ENCODE results near the gene CD44. TPM values are rescaled to one million over a fixed set of nuclear protein-coding genes. Genes with fewer than 3 reads are reported as not detected.

CD44 gene
- total and polyA plus RNA-seq, 2 donors (not counting 1 experiment from before 2014, with no cell fraction given): 660 to 980 TPM

DNA sequence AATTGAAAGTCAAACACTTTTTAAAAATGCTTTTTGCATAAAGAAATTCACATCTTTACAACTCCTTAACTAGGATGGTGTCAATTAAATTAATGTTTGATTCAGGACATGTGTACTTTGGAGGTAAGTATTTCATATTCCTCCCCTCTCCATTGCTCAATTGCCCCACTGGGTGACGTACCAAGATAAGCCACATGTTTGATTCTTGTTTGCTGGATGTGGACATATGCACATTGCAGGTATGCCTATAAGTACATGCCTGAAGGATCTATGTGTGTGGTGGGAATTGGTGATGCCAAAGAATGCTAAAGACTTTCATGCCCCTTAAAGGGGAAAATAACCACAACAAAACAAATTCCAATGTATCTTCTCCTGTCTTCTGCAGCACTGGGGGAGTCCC lies 5.8 kb downstream of the CD44 start:
- H2AFZ ChIP-seq (ENCODE audit: low read length): no peak overlapping the region
- peak overlapping the region; percentile 91 for H3K27ac ChIP-seq (ENCODE audit: insufficient read depth, low read length)
- peak; percentile 58 to 72 for DNase-seq (ENCODE audit: low read depth in 2 of 2)
- H3K79me2 ChIP-seq (ENCODE audit: control insufficient read depth, insufficient read depth, low read length): peaks cover 98% of the 10 kb centered on the region
- H3K36me3 ChIP-seq (ENCODE audit: control insufficient read depth, insufficient read depth, low read length): peaks cover 18% of the 10 kb centered on the region
- no peak overlapping the region for H3K9ac ChIP-seq (ENCODE audit: insufficient read depth, low read length)
- peak overlapping the region; percentile 53 for H3K4me2 ChIP-seq (ENCODE audit: extremely low read depth, insufficient read depth, low read length)
- H3K4me3 ChIP-seq (replicated peaks in 1 of 4; ENCODE audit: control extremely low read depth in 1 of 4, insufficient read depth in 1 of 4, low read depth in 3 of 4, low read length in 4 of 4): peak overlapping the region; percentile 9 to 99 (median 24)
- no peaks in the 10 kb centered on the region for H3K9me3 ChIP-seq (ENCODE audit: control insufficient read depth, insufficient read depth, low read depth, low read length)
- H3K4me1 ChIP-seq (ENCODE audit: control insufficient read depth, extremely low read depth, insufficient read depth, low read length): peaks cover 36% of the 10 kb centered on the region
- H3K27me3 ChIP-seq (ENCODE audit: control insufficient read depth, insufficient read depth, low read length): no peaks in the 10 kb centered on the region
- H4K20me1 ChIP-seq (ENCODE audit: control insufficient read depth, extremely low read depth, insufficient read depth, low read length): no peaks in the 10 kb centered on the region
- TF ChIP-seq, protein P1, sequence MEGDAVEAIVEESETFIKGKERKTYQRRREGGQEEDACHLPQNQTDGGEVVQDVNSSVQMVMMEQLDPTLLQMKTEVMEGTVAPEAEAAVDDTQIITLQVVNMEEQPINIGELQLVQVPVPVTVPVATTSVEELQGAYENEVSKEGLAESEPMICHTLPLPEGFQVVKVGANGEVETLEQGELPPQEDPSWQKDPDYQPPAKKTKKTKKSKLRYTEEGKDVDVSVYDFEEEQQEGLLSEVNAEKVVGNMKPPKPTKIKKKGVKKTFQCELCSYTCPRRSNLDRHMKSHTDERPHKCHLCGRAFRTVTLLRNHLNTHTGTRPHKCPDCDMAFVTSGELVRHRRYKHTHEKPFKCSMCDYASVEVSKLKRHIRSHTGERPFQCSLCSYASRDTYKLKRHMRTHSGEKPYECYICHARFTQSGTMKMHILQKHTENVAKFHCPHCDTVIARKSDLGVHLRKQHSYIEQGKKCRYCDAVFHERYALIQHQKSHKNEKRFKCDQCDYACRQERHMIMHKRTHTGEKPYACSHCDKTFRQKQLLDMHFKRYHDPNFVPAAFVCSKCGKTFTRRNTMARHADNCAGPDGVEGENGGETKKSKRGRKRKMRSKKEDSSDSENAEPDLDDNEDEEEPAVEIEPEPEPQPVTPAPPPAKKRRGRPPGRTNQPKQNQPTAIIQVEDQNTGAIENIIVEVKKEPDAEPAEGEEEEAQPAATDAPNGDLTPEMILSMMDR (conservative IDR thresholded peaks at IDR 0.05 in 1 of 2, IDR thresholded peaks at IDR 0.05 in 1 of 2; ENCODE audit: low read depth in 1 of 2, low read length in 2 of 2): no peak
- TF ChIP-seq EZH2 (IDR thresholded peaks at IDR 0.05; ENCODE audit: low read length, missing control alignments): no peak

DNA sequence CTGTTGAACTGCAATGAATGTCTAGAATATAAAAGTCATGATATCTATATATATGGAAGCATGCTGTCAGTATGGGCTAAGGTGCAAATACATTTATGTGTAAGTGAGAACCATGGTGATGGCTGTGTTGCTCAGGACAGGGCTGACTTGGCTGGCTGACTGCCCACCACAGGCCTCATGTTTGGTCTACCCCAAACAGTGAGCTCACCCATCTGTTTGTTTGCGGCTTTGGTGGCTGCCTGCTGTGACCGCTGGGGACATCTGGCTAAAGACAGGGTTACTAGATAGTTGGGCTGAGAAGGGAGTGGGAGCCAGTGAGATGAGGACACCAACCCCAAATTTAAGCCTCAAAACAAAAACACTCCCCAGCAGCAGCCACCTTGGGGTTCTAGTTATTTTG lies 6.3 kb downstream of the CD44 start:
- peaks cover 19% of the 10 kb centered on the region for H3K36me3 ChIP-seq (ENCODE audit: control insufficient read depth, insufficient read depth, low read length)
- peaks cover 36% of the 10 kb centered on the region for H3K4me1 ChIP-seq (ENCODE audit: control insufficient read depth, extremely low read depth, insufficient read depth, low read length)
- H3K79me2 ChIP-seq (ENCODE audit: control insufficient read depth, insufficient read depth, low read length): peaks cover 98% of the 10 kb centered on the region
- TF ChIP-seq, protein P1 (conservative IDR thresholded peaks at IDR 0.05 in 1 of 2, IDR thresholded peaks at IDR 0.05 in 1 of 2; ENCODE audit: low read depth in 1 of 2, low read length in 2 of 2): no peak
- TF ChIP-seq EZH2 (IDR thresholded peaks at IDR 0.05; ENCODE audit: low read length, missing control alignments): no peak
- peak overlapping the region in 3 of 4 experiments; percentile 0 to 99 (median 18) for H3K4me3 ChIP-seq (replicated peaks in 1 of 4; ENCODE audit: control extremely low read depth in 1 of 4, insufficient read depth in 1 of 4, low read depth in 3 of 4, low read length in 4 of 4)
- H4K20me1 ChIP-seq (ENCODE audit: control insufficient read depth, extremely low read depth, insufficient read depth, low read length): no peaks in the 10 kb centered on the region
- H3K27me3 ChIP-seq (ENCODE audit: control insufficient read depth, insufficient read depth, low read length): no peaks in the 10 kb centered on the region
- DNase-seq (ENCODE audit: low read depth in 2 of 2): peak in 1 of 2 donors; percentile 73
- H2AFZ ChIP-seq (ENCODE audit: low read length): no peak overlapping the region
- H3K4me2 ChIP-seq (ENCODE audit: extremely low read depth, insufficient read depth, low read length): peak overlapping the region; percentile 53
- H3K27ac ChIP-seq (ENCODE audit: insufficient read depth, low read length): peak overlapping the region; percentile 91
- no peaks in the 10 kb centered on the region for H3K9me3 ChIP-seq (ENCODE audit: control insufficient read depth, insufficient read depth, low read depth, low read length)
- H3K9ac ChIP-seq (ENCODE audit: insufficient read depth, low read length): no peak overlapping the region

DNA sequence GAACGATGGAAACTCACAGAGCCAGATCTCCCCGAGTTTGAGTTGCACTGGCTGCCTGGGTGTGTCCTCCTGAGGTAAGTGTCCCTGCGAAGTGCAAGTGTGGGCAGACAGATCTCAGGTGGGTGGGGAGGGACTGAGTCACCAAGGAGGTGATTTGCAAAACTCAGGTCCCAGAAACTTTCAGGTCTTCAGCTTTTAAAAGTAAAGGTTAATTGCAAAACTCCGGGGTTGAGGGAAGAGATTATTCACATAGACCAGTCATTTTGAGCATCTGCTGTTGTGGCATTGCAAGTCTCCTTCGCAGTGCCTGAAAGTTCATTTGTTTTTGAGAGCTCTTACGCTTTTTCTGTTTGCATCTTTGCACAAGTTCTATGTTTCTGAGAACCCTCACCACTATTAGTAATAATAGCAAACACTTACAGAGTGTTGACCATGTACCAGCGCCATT lies 7.1 kb downstream of the CD44 start:
- Histone ChIP-seq H3K9me3 (ENCODE audit: control insufficient read depth, insufficient read depth, low read depth, low read length) (no peaks in the 10 kb centered on the region), H3K9ac (ENCODE audit: insufficient read depth, low read length) (no peak overlapping the region), H3K79me2 (ENCODE audit: control insufficient read depth, insufficient read depth, low read length) (peaks cover 98% of the 10 kb centered on the region), H3K4me1 (ENCODE audit: control insufficient read depth, extremely low read depth, insufficient read depth, low read length) (peaks cover 36% of the 10 kb centered on the region), H3K4me2 (ENCODE audit: extremely low read depth, insufficient read depth, low read length) (no peak overlapping the region), H3K4me3 (replicated peaks in 1 of 4; ENCODE audit: control extremely low read depth in 1 of 4, insufficient read depth in 1 of 4, low read depth in 3 of 4, low read length in 4 of 4) (peak overlapping the region in 1 of 4 experiments; percentile 99), H3K27ac (ENCODE audit: insufficient read depth, low read length) (no peak overlapping the region), H3K36me3 (ENCODE audit: control insufficient read depth, insufficient read depth, low read length) (peaks cover 17% of the 10 kb centered on the region), H2AFZ (ENCODE audit: low read length) (no peak overlapping the region), H4K20me1 (ENCODE audit: control insufficient read depth, extremely low read depth, insufficient read depth, low read length) (no peaks in the 10 kb centered on the region), H3K27me3 (ENCODE audit: control insufficient read depth, insufficient read depth, low read length) (no peaks in the 10 kb centered on the region)
- no peak for TF ChIP-seq EZH2 (IDR thresholded peaks at IDR 0.05; ENCODE audit: low read length, missing control alignments)
- TF ChIP-seq, protein P1 (conservative IDR thresholded peaks at IDR 0.05 in 1 of 2, IDR thresholded peaks at IDR 0.05 in 1 of 2; ENCODE audit: low read depth in 1 of 2, low read length in 2 of 2): no peak
- no peak for DNase-seq (ENCODE audit: low read depth in 2 of 2)
